Neural progenitor cell (in vitro differentiated cells): Measurements from ENCODE around the gene AUTS2. TPM values are rescaled to one million over a fixed set of nuclear protein-coding genes. Genes with fewer than 3 reads are reported as not detected.

Experiments used
- DNase-seq: peaks from one replicate; pipeline ENCODE4 v3.0.0-alpha.2; 2016; ENCODE audit warnings: low spot score
- H2AFZ ChIP-seq: fragments of 200-600 bp; sonication (generic); replicated peaks from 2 replicates; pipeline ENCODE4 v1.6.1; 2016; ENCODE audit warnings: antibody characterized with exemption
- H3F3A ChIP-seq: fragments of 200-600 bp; sonication (generic); 2 replicates; pipeline ENCODE4 v1.6.1; 2016; ENCODE audit warnings: antibody characterized with exemption, low read depth
- H3K27ac ChIP-seq: fragments of 200-600 bp; sonication (generic); 2 replicates; pipeline ENCODE4 v1.5.1; 2016; ENCODE audit warnings: mild to moderate bottlenecking
- H3K27me3 ChIP-seq: fragments of 200-600 bp; sonication (generic); 2 replicates; pipeline ENCODE4 v1.6.1; 2016; ENCODE audit warnings: mild to moderate bottlenecking, moderate library complexity
- H3K36me3 ChIP-seq: fragments of 200-600 bp; sonication (generic); 2 replicates; pipeline ENCODE4 v1.5.1; 2016
- H3K4me1 ChIP-seq: fragments of 200-600 bp; sonication (generic); 2 replicates; pipeline ENCODE4 v1.6.1; 2016; ENCODE audit warnings: mixed run types
- H3K4me2 ChIP-seq: fragments of 200-600 bp; sonication (generic); 2 replicates; pipeline ENCODE4 v1.6.1; 2016
- H3K4me3 ChIP-seq: fragments of 200-600 bp; sonication (generic); 2 replicates; pipeline ENCODE4 v1.5.1; 2016
- H3K79me2 ChIP-seq: fragments of 200-600 bp; sonication (generic); 2 replicates; pipeline ENCODE4 v1.6.1; 2016; ENCODE audit warnings: low read depth
- H3K9ac ChIP-seq: fragments of 200-600 bp; sonication (generic); 2 replicates; pipeline ENCODE4 v1.6.1; 2016
- H3K9me3 ChIP-seq: fragments of 200-600 bp; sonication (generic); 2 replicates; pipeline ENCODE4 v1.5.1; 2016; ENCODE audit warnings: low read depth
- H4K20me1 ChIP-seq: fragments of 200-600 bp; sonication (generic); 2 replicates; pipeline ENCODE4 v1.6.1; 2016; ENCODE audit warnings: low read depth
- H3K27ac Mint-ChIP-seq: 3 replicates; pipeline ENCODE4 v1.8.0; 2021; ENCODE audit warnings: mixed read lengths
- H3K27me3 Mint-ChIP-seq: 2 replicates; pipeline ENCODE4 v1.8.0; 2022; ENCODE audit warnings: low read depth, mild to moderate bottlenecking, inconsistent platforms, moderate library complexity, mixed read lengths; ENCODE audit not compliant: insufficient read depth
- H3K36me3 Mint-ChIP-seq: 3 replicates; pipeline ENCODE4 v1.8.0; 2021; ENCODE audit warnings: mixed read lengths
- H3K4me1 Mint-ChIP-seq: 3 replicates; pipeline ENCODE4 v1.8.0; 2021; ENCODE audit warnings: mixed read lengths
- H3K4me3 Mint-ChIP-seq: 3 replicates; pipeline ENCODE4 v1.8.0; 2021; ENCODE audit warnings: mild to moderate bottlenecking, moderate library complexity, mixed read lengths
- H3K9me3 Mint-ChIP-seq: 3 replicates; pipeline ENCODE4 v1.8.0; 2020; ENCODE audit warnings: mixed read lengths
- CTCF ChIP-seq: fragments of 200-600 bp; sonication (generic); IDR thresholded peaks from 2 replicates; pipeline ENCODE4 v1.5.1; 2017; ENCODE audit warnings: antibody characterized with exemption, mild to moderate bottlenecking
- EZH2 ChIP-seq: fragments of 200-600 bp; sonication (generic); IDR thresholded peaks from 2 replicates; pipeline ENCODE4 v1.6.1; 2017; ENCODE audit warnings: antibody characterized with exemption, mild to moderate bottlenecking, moderate library complexity
- EZH2phosphoT487 ChIP-seq: fragments of 200-600 bp; sonication (generic); IDR thresholded peaks from 2 replicates; pipeline ENCODE4 v1.6.1; 2017; ENCODE audit warnings: antibody characterized with exemption
- total RNA-seq: library from RNA; depleted of rRNA; stranded (reverse); fragments of >200 nt; gene quantifications from 2 replicates; pipeline ENCODE4 v1.2.3, GENCODE V29; 2015; ENCODE audit warnings: low replicate concordance

Gene AUTS2
- total RNA-seq, 1 donor from 2014 or later, result 50.0 TPM

GRCh38 chr7:69661342-69661741 is 63.1 kb downstream of the AUTS2 start:
- peaks cover 2% of the 10 kb centered on the region for H3K27me3 Mint-ChIP-seq

GRCh38 chr7:69663911-69664832 is 65.9 kb downstream of the AUTS2 start:
- H3K4me1 Mint-ChIP-seq, result peaks cover 16% of the 10 kb centered on the region
- H3K36me3 Mint-ChIP-seq, result peaks cover 5% of the 10 kb centered on the region
- H3K4me3 ChIP-seq, result no peak overlapping the region
- H3K27me3 ChIP-seq, result no peaks in the 10 kb centered on the region
- H3K27me3 Mint-ChIP-seq, result no peaks in the 10 kb centered on the region
- no peaks in the 10 kb centered on the region for H3K36me3 ChIP-seq
- H3K4me3 Mint-ChIP-seq, result no peak overlapping the region
- DNase-seq, result no peak
- no peak overlapping the region for H3K4me2 ChIP-seq
- no peaks in the 10 kb centered on the region for H3K79me2 ChIP-seq
- no peak overlapping the region for H3K27ac Mint-ChIP-seq
- H4K20me1 ChIP-seq, result peaks cover 18% of the 10 kb centered on the region
- H3K9me3 ChIP-seq, result no peaks in the 10 kb centered on the region
- no peak overlapping the region for H3K27ac ChIP-seq
- H3K4me1 ChIP-seq, result peaks cover 11% of the 10 kb centered on the region
- no peak overlapping the region for H3K9ac ChIP-seq
- H2AFZ ChIP-seq, result no peak overlapping the region
- no peaks in the 10 kb centered on the region for H3K9me3 Mint-ChIP-seq
- H3F3A ChIP-seq, result peaks cover 10% of the 10 kb centered on the region
- no peak for TF ChIP-seq CTCF
- TF ChIP-seq EZH2phosphoT487, result no peak
- TF ChIP-seq EZH2, result no peak

More at GRCh38 chr7:69661342-69661741, 63.1 kb downstream of the AUTS2 start:
- Histone ChIP-seq H3K9me3 (no peaks in the 10 kb centered on the region), H3K4me3 (no peak overlapping the region), H3F3A (peaks cover 13% of the 10 kb centered on the region), H2AFZ (no peak overlapping the region), H3K36me3 (no peaks in the 10 kb centered on the region), H3K27ac (no peak overlapping the region), H3K79me2 (no peaks in the 10 kb centered on the region), H3K4me2 (no peak overlapping the region), H3K4me1 (peaks cover 20% of the 10 kb centered on the region), H4K20me1 (peaks cover 47% of the 10 kb centered on the region), H3K9ac (no peak overlapping the region), H3K27me3 (no peaks in the 10 kb centered on the region)
- Mint-ChIP-seq H3K9me3 (no peaks in the 10 kb centered on the region), H3K27ac (no peak overlapping the region), H3K36me3 (peaks cover 2% of the 10 kb centered on the region), H3K4me1 (peaks cover 28% of the 10 kb centered on the region), H3K4me3 (no peak overlapping the region)
- DNase-seq, result no peak
- TF ChIP-seq EZH2 (no peak), CTCF (no peak), EZH2phosphoT487 (no peak)

- H3K27me3 Mint-ChIP-seq, result no peaks in the 10 kb centered on the region
- Histone ChIP-seq H3K36me3 (no peaks in the 10 kb centered on the region), H3F3A (peaks cover under 1% of the 10 kb centered on the region), H3K9ac (no peak overlapping the region), H3K4me1 (peaks cover 2% of the 10 kb centered on the region), H2AFZ (no peak overlapping the region), H3K27ac (no peak overlapping the region), H3K79me2 (no peaks in the 10 kb centered on the region), H3K9me3 (no peaks in the 10 kb centered on the region), H3K4me2 (no peak overlapping the region), H4K20me1 (peaks cover 13% of the 10 kb centered on the region), H3K4me3 (no peak overlapping the region), H3K27me3 (no peaks in the 10 kb centered on the region)
- peaks cover 5% of the 10 kb centered on the region for H3K36me3 Mint-ChIP-seq
- TF ChIP-seq CTCF (no peak), EZH2phosphoT487 (no peak), EZH2 (no peak)
- H3K27ac Mint-ChIP-seq, result no peak overlapping the region
- no peak for DNase-seq
- peaks cover 14% of the 10 kb centered on the region for H3K4me1 Mint-ChIP-seq
- no peaks in the 10 kb centered on the region for H3K9me3 Mint-ChIP-seq
- H3K4me3 Mint-ChIP-seq, result no peak overlapping the region
Measured at GRCh38 chr7:69665369-69665768, 67.1 kb downstream of the AUTS2 start.
